CD14-positive monocyte (primary cell): ENCODE measurements around the gene HSPB9. TPM values are rescaled to one million over a fixed set of nuclear protein-coding genes. Genes with fewer than 3 reads are reported as not detected.

Experiments
- DNase-seq, 3 donors: peaks; one replicate each; pipeline ENCODE4 v3.0.0-alpha.2; 2011 to 2022
- H2AFZ ChIP-seq: 2 replicates; pipeline ENCODE4 v1.6.0; 2012; ENCODE audit warnings: mild to moderate bottlenecking, low read depth, low read length, inconsistent platforms; ENCODE audit not compliant: insufficient read depth, poor library complexity, severe bottlenecking
- H3K27ac ChIP-seq, 2 donors: 1 replicate in 1 of 2; 2 replicates in 1 of 2; pipeline ENCODE4 v1.5.1; 2012 to 2013; ENCODE audit warnings: low read length in 2 of 2, control low read depth in 1 of 2, inconsistent platforms in 1 of 2, low read depth in 1 of 2, mild to moderate bottlenecking in 1 of 2
- H3K27me3 ChIP-seq, 2 donors: one replicate each; pipeline versions ENCODE4 v1.6.0 to v1.6.1; 2011 to 2013; ENCODE audit warnings: low read length in 2 of 2; ENCODE audit not compliant: control insufficient read depth in 2 of 2, insufficient read depth in 2 of 2
- H3K36me3 ChIP-seq, 2 donors: replicated peaks in 1 of 2; 1 replicate in 1 of 2; 2 replicates in 1 of 2; pipeline versions ENCODE4 v1.5.1 to v1.6.1; 2012 to 2013; ENCODE audit warnings: low read length in 2 of 2, control low read depth in 1 of 2, inconsistent platforms in 1 of 2, mild to moderate bottlenecking in 1 of 2; ENCODE audit not compliant: insufficient read depth in 2 of 2, control insufficient read depth in 1 of 2
- H3K4me1 ChIP-seq, 2 donors: 1 replicate in 1 of 2; 2 replicates in 1 of 2; pipeline versions ENCODE4 v1.5.1 to v1.6.1; 2012 to 2013; ENCODE audit warnings: low read length in 2 of 2, control low read depth in 1 of 2, inconsistent platforms in 1 of 2, mild to moderate bottlenecking in 1 of 2, moderate library complexity in 1 of 2; ENCODE audit not compliant: insufficient read depth in 2 of 2, control insufficient read depth in 1 of 2
- H3K4me2 ChIP-seq: replicated peaks from 2 replicates; pipeline ENCODE3; 2012; ENCODE audit warnings: low read length, moderate library complexity, mild to moderate bottlenecking; ENCODE audit not compliant: poor library complexity, severe bottlenecking; ENCODE audit errors: extremely low read depth
- H3K4me3 ChIP-seq, 3 experiments: fragments of 200-600 bp in 1 of 3; sonication (generic) in 1 of 3; replicated peaks in 1 of 3; 1 replicate in 2 of 3; 2 replicates in 1 of 3; pipeline ENCODE4 v1.5.1; 2011 to 2013; ENCODE audit warnings: low read length in 3 of 3, mild to moderate bottlenecking in 3 of 3, control low read depth in 2 of 3, low read depth in 2 of 3, inconsistent platforms in 1 of 3, moderate library complexity in 1 of 3
- H3K79me2 ChIP-seq: 2 replicates; pipeline ENCODE4 v1.6.0; 2012; ENCODE audit warnings: mild to moderate bottlenecking, control low read depth, inconsistent platforms, low read length, moderate library complexity; ENCODE audit not compliant: insufficient read depth
- H3K9ac ChIP-seq: 2 replicates; pipeline ENCODE4 v1.6.0; 2017; ENCODE audit warnings: low read length, mild to moderate bottlenecking; ENCODE audit not compliant: insufficient read depth, poor library complexity, severe bottlenecking
- H3K9me3 ChIP-seq, 2 donors: replicated peaks in 1 of 2; 1 replicate in 1 of 2; 2 replicates in 1 of 2; pipeline versions ENCODE4 v1.5.1 to v1.6.1; 2012 to 2013; ENCODE audit warnings: low read length in 2 of 2, control low read depth in 1 of 2; ENCODE audit not compliant: control insufficient read depth in 1 of 2, insufficient read depth in 1 of 2
- H4K20me1 ChIP-seq: 2 replicates; pipeline ENCODE4 v1.6.0; 2012; ENCODE audit warnings: mild to moderate bottlenecking, low read length, control low read depth, moderate library complexity; ENCODE audit not compliant: insufficient read depth
- H3K27ac Mint-ChIP-seq, 7 donors: one replicate each; pipeline ENCODE4 v1.8.0; 2020; ENCODE audit warnings: mild to moderate bottlenecking in 7 of 7, mixed read lengths in 7 of 7, moderate library complexity in 6 of 7, inconsistent platforms in 2 of 7
- H3K27me3 Mint-ChIP-seq, 3 donors: one replicate each; pipeline ENCODE4 v1.8.0; 2021 to 2022; ENCODE audit warnings: low read depth in 3 of 3, mild to moderate bottlenecking in 3 of 3, mixed read lengths in 3 of 3, moderate library complexity in 3 of 3, inconsistent platforms in 1 of 3
- H3K36me3 Mint-ChIP-seq, 2 donors: one replicate each; pipeline ENCODE4 v1.8.0; 2020; ENCODE audit warnings: mixed read lengths in 2 of 2, inconsistent platforms in 1 of 2, mild to moderate bottlenecking in 1 of 2
- H3K4me1 Mint-ChIP-seq: one replicate; pipeline ENCODE4 v1.8.0; 2020; ENCODE audit warnings: mild to moderate bottlenecking, mixed read lengths
- H3K4me3 Mint-ChIP-seq, 2 donors: one replicate each; pipeline ENCODE4 v1.8.0; 2020; ENCODE audit warnings: mild to moderate bottlenecking in 2 of 2, mixed read lengths in 2 of 2, moderate library complexity in 1 of 2
- H3K9me3 Mint-ChIP-seq, 7 donors: one replicate each; pipeline ENCODE4 v1.8.0; 2020 to 2022; ENCODE audit warnings: mixed read lengths in 7 of 7, mild to moderate bottlenecking in 6 of 7, moderate library complexity in 6 of 7, inconsistent platforms in 2 of 7
- CTCF ChIP-seq: fragments of 200-600 bp; IDR thresholded peaks from one replicate; pipeline ENCODE4 v1.8.0; 2022; ENCODE audit warnings: antibody characterized with exemption, mild to moderate bottlenecking
- WGBS: methylation state at CpG from one replicate; pipeline ENCODE4 v1.1.5; 2013; ENCODE audit warnings: missing lambda C conversion rate; ENCODE audit not compliant: insufficient coverage; 5-methylcytosine and 5-hydroxymethylcytosine counted together
- intact Hi-C, 2 donors: fragments of 100-400 bp; cut with micrococcal nuclease; formaldehyde crosslinking; loops; one replicate each; pipeline versions ENCODE4 v1.15.0 to v1.15.1; 2023
- polyA plus RNA-seq, 3 donors: library from polyadenylated mRNA; depleted of rRNA in 1 of 3; unstranded in 2 of 3; stranded (reverse) in 1 of 3; fragments of 300-500 nt in 2 of 3; fragments of >200 nt in 1 of 3; fragmentation: Illumina TruSeq in 2 of 3; gene quantifications; 1 replicate in 2 of 3; 2 replicates in 1 of 3; pipeline ENCODE4 v1.2.3, GENCODE V29; 2012 to 2021

Gene HSPB9
- polyA plus RNA-seq, 3 donors = 0.04 TPM; not detected in 2

DNA sequence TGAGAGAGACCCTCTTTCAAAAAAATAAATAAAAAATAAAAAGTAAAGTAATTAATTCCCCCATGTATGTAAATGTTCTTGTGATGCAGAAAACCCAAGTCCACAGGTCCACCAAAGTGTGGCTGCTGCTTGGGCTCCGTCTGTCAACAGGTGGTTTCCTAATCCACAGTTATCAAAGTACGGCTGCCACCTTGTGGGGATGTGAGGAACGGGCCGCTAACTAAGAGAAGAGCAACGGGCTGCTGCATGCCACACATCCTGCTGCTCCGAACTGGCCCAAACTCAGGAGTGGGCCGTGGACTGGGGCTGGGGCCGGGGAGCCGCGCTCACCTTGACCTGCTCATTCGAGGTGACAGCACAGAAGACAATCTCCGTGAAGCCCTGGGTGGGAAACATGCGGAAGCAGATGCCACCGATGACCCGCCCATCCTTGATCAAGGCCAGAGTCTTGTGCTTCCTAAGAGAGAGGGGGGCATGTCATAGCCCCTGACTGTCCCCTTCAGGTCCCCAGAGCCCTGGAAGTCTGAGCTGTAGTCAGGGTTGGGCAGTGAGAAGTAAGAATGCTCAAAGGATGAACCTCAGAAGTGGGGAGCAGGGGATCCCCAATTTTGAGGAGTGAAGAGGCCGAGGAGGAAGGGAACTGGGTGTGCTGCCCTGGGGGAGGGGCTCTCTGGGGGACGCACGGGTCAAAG lies 5.8 kb upstream of the HSPB9 start:
- Mint-ChIP-seq H3K27me3 (no peaks in the 10 kb centered on the region), H3K4me1 (peaks cover 34% of the 10 kb centered on the region), H3K4me3 (no peak overlapping the region), H3K36me3 (peaks cover 19 to 24% of the 10 kb centered on the region in 2 donors), H3K9me3 (no peaks in the 10 kb centered on the region), H3K27ac (no peak overlapping the region)
- Histone ChIP-seq H2AFZ (no peak overlapping the region), H3K4me2 (no peak overlapping the region), H3K36me3 (no peaks in the 10 kb centered on the region), H3K4me3 (no peak overlapping the region), H3K9ac (no peak overlapping the region), H3K4me1 (peaks cover 21 to 28% of the 10 kb centered on the region in 2 donors), H3K79me2 (no peaks in the 10 kb centered on the region), H3K27ac (no peak overlapping the region), H3K9me3 (no peaks in the 10 kb centered on the region), H3K27me3 (no peaks in the 10 kb centered on the region), H4K20me1 (no peaks in the 10 kb centered on the region)
- 52% methylated on average over 17 of the region's 18 CpGs for WGBS
- TF ChIP-seq CTCF = peak; percentile 86
- peak; percentile 69 to 81 (median 79) for DNase-seq
- intact Hi-C loops = loop anchor here (1.0 to 5.0 kb wide), 4 partner anchors 90 to 154 kb away; no protein-coding TSS in a partner anchor

DNA sequence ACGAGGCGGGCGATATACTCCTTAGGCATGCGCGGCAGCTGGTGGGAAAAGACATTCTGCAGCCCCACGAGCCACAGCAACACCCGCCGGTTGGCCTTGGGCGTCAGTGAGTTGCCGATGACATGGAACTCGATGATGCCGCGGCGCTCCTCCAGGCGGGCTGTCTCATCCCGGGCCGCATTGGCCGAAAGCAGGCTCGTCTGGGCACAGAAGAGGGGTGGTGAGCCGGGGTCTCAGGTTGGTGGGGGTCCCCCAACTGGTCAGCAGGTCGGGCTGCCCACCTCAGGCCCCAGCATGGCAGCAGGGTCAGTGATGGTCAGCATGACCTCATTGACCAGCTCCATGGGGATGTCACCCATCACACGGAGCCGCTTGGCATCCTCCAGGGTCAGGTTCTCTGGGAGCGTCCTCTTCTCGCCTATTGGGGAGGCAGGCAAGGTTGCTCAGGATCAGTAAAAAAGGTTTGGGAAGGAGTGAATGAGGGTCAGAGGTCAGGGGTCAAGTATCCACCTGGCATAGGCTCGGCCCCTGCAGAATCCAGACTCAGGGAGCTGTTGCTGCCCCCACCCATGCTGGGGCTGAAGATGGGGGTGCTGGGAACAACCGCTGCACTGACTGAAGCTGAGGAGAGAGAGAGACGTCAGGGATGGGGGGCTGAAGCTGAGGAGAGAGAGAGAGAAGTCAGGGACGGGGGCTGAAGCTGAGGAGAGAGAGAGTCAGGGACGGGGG lies 5.0 kb upstream of the HSPB9 start:
- Mint-ChIP-seq H3K27me3 (no peaks in the 10 kb centered on the region), H3K36me3 (peaks cover 19 to 27% of the 10 kb centered on the region in 2 donors), H3K9me3 (no peaks in the 10 kb centered on the region), H3K4me3 (no peak overlapping the region), H3K27ac (peak overlapping the region in 1 of 7 donors; percentile 46), H3K4me1 (peaks cover 30% of the 10 kb centered on the region)
- Histone ChIP-seq H4K20me1 (no peaks in the 10 kb centered on the region), H3K36me3 (peaks cover 0 to 2% of the 10 kb centered on the region in 2 donors), H3K9ac (no peak overlapping the region), H3K79me2 (no peaks in the 10 kb centered on the region), H3K27ac (no peak overlapping the region), H3K4me3 (no peak overlapping the region), H3K27me3 (no peaks in the 10 kb centered on the region), H3K4me2 (no peak overlapping the region), H2AFZ (no peak overlapping the region), H3K9me3 (no peaks in the 10 kb centered on the region), H3K4me1 (peaks cover 17 to 25% of the 10 kb centered on the region in 2 donors)
- WGBS = 91% methylated on average over 29 of the region's 30 CpGs
- no peak for TF ChIP-seq CTCF
- DNase-seq = no peak
- intact Hi-C loops = loop anchor here (2.0 to 5.0 kb wide), 3 partner anchors 90 to 155 kb away; no protein-coding TSS in a partner anchor
